SK-N-DZ (cell line): ENCODE measurements around the gene TIMM8A.
"Not testable (repeated sequence)": the region's sequence is repeated elsewhere in the genome, so short reads cannot be mapped to it uniquely, and the experiment has no call there.

Experiments used
- DNase-seq: peaks from one replicate; pipeline ENCODE4 v3.0.0-alpha.2; 2015; ENCODE audit warnings: low spot score
- small RNA-seq, 2 experiments: library from RNA; depleted of rRNA; stranded (forward); fragments of <200 nt; gene quantifications; one replicate each; pipeline ENCODE3, GENCODE V24; 2014

TIMM8A gene

GRCh38 chrX:101359966-101360365 lies 11.4 kb upstream of the TIMM8A start:
- no peak for DNase-seq

DNA sequence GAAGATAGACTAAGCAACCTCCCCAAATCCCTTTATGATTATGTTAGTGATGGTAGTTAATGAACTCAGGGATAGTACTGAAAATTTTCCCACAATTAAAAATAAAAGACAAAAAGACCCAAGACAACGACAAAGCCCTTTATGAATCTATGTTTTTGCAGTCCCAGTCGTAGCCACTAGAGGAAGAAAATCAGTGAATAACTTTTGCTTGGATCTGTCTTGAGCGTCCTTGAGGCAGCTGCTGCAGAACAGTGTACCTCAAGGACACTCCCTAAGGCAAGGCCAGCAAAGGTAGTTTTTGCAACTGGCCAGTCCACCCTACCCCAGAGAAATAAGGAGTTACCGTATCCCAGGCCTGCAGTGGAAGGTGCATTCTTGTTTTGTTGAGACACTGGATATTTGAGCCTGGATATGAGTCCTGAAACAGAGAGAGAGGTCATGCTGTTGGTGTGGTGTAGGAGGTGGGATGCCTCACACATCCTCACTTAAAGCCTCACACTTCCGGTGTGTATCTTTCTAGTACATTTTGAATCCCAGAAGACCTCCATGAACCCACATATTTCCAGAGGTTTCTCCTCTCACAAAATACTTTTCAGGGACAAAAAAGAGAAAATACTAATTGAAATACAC lies 8.7 kb upstream of the TIMM8A start:
- DNase-seq: peak; percentile 31

DNA sequence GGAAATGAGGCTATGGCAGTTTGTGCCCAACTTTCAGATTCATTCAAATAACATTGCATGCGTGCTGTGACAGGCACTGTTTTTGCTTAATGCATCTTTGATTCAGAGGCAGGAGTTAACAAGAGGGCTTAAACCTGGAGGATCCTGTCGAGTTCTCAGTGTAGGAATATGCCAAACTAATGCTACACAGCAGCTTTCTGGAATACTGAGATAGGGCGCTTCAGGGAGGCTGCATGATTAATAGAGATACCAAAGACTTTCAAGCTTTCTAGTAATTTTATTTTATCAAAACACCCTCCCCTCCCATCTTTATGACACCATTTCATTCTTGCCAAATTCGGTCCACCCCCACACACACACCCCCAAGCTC lies 636 bp upstream of the TIMM8A start:
- no peak for DNase-seq

GRCh38 chrX:101347859-101348451 lies 587 bp downstream of the TIMM8A start:
- no peak for DNase-seq

- DNase-seq: no peak
These were observed 10.7 kb downstream of the TIMM8A start for GRCh38 chrX:101337776-101338271.

GRCh38 chrX:101334310-101334709 lies 14.2 kb downstream of the TIMM8A start:
- not testable (repeated sequence) for DNase-seq

DNA sequence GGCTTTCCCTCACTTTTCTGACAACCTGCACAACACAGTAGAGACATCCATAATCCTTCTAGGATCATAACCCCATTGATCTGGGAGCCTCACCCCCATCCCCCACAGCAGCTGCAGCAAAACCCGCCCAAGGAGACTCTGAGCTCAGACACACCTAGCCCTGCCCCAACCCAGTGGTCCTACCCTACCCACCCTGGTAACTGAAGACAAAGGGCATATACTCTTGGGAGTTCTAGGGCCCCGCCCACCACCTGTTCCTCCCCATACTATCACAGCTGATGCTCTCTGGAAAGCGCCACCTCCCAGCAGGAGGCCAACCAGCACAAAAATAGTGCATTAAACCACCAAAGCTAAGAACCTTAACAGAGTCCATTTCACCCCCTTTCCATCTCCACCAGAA lies 21.9 kb downstream of the TIMM8A start:
- DNase-seq: not testable (repeated sequence)

GRCh38 chrX:101303790-101304189 lies 44.8 kb downstream of the TIMM8A start:
- no peak for DNase-seq

Small RNA genes within 50 kb of the gene (small RNA-seq; reads per million reads assigned to genes)
- 0 reads per million in 2 experiments for gene RNU6-934P
